T-helper 22 cell (primary cell): ENCODE results near the gene APBA2.

Source experiments
- DNase-seq: peaks from one replicate; pipeline ENCODE4 v3.0.0-alpha.2; 2020; ENCODE audit warnings: low read depth

Gene APBA2

DNA sequence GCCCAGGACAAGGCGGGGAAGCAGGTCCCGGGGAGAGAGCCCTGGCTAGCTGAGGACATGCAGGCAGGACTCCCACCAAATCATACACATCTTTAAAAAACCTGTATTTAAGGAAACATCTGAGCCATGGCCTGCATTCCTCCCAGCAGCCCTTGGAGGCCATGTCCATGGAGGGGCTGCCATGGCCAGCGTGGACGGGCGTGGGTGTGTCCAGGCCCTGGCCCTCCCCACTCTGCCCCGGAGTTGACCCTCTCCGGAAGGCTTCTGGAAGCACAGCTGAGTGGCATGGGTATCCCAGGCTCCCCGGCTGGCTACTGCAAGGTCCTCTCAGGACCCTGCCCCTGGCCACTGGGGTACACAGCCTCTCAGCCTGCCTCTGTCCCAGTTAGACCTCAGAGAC lies 234.1 kb downstream of the APBA2 start:
- DNase-seq: no peak

DNA sequence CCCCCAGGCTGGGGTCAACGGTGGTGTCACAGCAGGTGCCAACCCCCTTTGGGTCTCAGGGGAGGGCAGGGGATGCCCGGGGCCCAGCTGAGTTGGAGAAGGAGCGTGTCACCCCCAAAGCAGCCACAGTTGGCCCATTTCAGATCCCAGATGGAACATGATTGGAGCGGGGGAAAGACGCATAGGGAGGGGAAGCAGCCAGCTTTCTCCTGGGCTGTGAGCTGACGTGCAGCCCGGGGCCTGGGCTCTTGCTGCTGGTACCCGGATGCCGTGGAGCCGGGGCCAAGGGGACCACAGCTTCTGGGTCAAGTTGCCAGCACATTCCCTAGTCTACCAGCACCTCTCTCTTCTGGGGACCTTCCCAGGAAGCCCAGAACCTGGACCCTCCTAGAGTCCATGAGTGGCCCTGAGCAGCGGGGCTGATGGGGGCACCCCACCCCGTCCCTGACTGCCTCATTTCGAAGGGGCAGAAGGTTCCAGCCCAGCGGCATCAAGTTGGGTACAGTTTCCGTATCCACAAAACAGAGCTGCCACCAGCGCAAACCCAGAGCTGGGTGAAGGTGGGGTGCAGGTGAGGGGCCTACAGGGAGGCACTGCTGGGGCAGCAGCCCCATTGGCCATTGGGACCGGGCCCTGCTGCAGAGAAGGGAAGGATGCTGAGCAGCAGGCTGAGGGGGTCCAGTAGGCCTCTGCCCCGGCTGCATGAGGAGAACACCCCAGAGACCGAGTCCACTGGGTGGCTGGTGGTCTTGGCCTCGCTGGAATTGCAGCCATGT lies 235.0 kb downstream of the APBA2 start:
- no peak for DNase-seq

DNA sequence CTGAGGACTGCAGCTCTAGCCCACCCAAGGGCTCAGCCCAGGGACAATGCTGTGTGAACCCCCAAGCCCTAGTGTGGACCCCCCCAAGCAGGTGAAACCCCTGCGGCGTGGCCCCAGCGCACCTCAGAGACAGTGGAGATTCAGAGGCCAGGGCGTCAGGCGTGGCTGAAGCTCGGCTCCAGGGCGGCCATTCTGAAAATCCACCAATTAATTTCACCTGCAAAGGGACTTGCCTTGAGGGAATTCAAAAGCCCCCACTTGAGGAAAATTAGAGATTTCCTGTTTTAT lies 235.5 kb downstream of the APBA2 start:
- no peak for DNase-seq

DNA sequence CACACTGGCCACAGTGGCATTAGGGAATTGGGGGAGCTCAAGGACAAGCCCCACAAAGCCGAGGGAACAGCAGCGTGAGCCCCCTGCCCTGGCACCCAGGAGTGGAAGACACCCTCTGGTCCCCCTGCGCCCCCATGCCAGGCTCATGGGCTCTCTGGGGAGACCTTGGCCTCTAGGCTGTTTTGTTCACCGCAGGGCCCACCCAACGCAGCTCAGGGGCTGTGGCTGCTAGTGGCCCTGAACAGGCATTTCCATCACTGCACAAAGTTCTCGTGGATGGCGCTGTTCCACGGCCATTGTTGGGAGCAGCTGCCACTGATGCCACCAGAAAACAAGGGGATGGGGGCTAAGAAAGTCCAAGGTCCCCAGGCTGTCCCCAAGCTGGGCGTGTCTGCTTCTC lies 236.1 kb downstream of the APBA2 start:
- no peak for DNase-seq

DNA sequence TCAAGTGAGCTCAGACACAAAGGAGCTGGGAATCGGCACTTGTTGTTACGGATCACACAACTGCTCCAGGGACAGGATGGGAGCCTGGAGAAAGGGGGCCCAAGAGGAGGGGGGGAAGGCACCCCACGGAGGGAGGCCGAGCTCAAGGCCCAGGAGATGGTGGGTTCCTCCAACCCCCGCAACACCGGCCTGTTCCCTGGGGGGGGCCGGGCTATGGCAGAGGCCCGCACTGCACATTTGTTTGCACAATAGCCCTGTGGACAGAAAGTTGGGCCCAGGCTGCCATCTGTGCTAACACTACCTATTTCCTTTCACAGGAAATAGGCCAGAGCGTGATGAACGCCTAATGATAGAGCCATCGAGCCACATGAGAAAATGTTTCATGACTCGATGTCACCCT lies 236.7 kb downstream of the APBA2 start:
- no peak for DNase-seq

DNA sequence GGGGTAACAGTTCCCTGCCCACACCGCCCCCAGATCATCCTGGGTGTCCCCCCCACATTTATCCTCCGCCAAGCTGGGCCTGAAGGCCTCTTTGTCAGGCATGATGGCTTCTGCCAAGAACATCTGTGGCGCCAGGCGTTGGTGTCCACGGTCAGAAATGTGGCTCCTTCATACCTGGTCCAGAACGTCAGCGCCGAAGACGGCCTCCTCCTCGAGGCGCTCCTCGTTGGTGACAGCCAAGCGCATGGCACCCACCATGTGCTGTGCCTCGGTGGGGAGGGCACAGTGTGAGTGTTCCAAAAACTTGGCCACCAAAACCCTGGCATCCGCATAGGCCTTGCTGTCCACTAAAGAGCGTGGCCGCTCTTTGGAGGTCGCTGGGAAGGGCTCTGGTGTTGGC lies 237.4 kb downstream of the APBA2 start:
- DNase-seq: no peak

DNA sequence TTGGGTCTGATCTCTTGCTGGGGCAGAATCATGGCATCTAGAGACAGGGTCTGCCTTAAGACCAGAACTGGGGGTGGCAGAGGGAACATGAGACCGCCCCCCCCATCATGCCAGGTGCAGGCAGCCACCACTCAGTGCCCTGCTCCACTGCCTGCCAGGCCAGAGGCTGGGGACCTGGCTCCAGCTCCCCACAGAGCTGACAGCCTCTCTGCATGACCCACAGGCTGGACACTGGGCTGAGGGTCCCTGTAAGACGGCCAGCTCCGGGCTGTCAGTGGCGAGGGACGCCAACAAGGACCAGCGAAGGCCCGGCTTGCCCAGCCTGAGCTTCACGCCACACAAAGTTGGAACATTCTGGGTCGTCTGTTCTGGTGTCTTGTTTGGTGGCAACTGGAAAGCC lies 238.2 kb downstream of the APBA2 start:
- no peak for DNase-seq

DNA sequence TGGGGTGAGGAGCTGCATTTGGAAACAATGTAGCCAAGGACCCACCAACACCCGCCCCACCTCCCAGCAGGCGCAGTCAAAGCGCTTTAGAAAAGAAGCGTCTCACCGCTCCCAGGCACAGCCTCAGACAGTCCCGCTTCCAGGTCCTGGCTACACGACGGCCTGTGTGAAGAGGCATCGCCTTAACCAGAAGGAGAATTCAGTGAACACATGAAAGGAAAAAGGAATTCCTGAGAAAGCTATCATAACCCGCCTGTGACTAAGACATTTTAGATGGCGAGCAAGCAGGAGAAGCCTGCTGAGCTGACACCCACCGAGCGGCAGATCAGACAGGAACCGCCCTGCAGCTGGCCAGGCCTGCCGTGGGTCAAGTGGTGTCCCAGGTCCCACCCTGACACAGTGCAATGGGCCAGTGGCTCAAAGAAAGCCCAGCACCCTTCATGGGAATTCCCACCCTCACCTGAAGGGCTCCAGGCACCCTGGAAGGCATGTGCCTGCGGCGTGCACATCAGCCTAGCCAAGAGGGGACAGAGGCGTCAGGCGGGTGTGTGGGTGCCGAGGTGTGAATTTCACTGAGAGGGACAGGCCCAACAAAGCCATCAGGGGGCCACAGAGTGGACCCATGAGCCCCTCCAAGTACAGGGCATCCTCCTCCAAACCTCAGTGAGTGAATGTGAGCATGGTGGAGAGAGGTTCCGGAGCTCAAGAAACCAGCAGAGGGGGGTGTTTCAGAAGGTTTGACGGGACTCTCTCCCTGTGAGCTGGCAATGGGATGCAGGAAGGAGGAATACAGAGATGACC lies 239.0 kb downstream of the APBA2 start:
- no peak for DNase-seq

DNA sequence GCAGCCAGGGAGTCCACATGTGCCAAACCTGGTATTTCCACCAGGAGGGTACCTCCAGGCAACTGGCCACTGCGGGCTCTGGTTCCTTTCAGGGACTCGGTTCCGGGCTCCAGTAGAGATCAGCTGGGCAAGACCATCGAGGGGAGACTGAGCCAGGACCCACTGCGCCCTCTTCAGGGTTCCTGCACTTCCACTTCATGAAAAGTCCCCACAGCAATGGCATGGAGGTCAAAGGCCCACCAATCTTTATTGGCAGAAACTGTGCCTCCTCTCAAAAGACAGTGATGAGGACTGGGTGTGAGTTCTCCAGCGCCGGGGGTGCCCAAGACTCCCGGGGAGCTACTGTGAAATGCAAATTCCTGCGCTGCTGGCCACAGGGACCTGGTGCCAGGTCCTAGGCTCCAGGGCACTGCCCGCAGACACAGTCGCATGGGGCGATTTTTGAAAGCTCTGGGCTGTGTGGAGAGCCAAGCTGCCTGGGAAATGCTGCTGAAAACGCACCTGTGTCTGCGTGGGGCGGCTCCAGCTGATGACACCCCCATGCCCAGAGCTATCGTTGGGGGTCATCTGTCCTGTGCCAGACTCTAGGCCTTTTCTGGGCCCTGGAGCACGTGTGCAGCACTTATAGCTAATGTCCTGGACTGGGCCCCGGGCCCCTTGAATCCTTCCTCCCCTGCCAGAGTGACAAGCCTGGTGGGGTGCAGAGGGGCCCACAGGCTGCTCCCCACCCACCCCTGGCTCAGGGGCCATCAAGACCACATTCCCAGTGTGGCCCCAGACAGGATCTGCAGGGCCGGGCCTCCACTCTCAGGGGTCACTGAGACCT lies 239.8 kb downstream of the APBA2 start:
- no peak for DNase-seq

DNA sequence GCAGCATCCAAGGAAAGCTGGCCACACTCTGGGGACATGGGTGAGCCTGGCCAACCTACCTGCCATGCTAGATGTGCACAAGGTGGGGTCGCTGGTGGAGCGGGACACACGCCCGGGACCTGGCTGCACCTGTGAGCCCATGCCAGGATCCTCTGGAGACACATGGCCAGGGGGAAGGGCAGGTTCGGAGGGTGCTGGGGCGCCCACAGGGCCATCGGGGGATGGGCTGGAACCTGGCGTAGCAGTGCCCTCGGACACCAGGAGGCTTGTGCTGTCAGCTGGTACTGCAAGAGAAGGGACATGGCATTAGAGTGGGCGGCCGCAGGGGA lies 240.4 kb downstream of the APBA2 start:
- DNase-seq: no peak

DNA sequence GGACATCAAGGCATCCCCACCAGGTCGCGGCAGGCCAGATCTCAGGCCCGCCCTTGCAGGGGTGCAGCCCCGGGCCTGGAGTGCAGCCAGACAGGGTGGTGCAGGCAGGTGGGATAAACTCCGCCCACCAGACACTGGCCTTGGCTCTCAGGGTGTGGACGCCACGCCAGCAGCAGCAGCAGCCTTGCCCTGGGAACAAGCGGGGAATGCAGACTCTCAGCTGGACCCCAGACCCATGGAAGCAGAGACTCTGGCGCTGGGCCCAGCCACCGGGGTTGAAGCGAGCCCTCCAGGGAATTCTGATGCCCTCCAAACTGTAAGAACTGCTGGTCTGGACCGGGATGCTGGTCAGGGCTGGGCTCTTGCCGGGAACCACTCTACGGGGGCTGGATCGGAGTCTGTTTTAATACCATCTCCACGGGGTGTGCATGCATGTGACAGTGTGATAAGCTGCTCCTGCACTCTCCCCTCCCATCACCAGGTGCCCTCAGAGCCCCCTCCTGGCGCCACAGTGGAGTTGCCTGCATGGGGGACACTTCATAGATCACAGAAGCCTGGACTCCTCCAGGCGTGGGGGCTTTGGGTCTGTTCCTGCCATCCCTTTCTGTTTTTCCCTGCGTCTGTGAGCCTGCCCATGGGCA lies 241.2 kb downstream of the APBA2 start:
- DNase-seq: no peak

DNA sequence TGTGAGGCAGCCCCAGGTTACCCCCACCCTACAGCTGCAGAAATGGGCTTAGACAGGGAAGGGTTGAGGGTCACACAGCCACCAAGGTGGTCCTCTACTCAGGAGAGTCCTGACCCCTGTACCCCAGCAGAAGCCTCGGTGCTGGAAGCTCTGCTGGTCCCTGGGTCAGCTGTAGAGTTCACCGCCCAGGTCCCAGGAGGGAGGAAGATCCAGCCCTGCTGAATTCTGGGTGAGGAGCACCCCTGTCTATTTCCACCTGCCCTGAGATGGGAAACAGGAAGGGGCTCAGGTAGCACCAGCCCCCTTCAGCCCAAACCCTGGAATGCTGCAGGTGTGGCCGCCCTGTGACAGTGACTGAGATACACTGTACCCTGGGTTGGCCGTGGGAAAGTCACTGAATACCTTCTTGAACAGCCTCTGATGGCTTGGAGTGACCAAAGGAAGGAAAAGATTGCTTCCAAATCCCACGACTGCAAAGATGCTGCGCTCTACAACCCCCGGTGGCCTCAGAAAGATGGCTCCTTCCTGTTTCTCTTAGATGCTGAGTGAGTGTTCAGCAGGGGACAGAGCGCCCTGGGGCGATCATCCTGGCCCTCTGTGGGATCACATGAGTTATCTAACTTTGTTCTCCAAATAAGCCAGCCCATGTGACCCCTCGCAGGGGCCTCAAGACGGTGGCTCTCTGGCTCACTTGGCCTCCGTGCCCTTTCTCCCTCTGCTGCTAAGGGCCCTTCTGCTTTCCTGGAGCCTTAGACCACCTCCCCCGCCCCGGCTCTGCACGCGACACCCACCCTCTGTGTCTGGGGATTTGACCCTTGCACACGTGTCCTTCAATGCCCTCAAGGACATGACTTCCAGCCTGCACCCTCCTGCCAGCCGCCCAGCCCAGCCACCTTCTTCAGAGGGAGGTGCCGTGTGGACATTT lies 242.0 kb downstream of the APBA2 start:
- no peak for DNase-seq

DNA sequence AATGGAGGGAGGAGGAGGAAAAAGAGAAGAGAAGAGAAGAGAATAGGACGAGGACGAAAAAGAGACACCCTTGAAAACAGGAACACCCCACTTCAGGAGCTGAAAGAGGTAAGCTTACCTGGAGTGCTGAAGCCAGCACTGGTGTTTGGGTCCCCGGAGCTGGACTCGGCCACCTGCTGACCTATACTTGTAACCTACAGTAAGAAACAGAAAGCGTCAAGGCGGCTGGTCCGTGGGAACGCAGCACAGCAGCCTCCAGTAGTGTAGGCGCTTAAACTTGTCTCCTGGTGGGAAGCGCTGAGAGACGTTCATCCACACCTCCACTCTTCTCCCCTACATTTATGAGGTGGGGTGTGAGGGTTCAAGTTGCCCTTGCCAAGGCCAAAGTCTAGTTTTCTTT lies 242.9 kb downstream of the APBA2 start:
- DNase-seq: no peak

DNA sequence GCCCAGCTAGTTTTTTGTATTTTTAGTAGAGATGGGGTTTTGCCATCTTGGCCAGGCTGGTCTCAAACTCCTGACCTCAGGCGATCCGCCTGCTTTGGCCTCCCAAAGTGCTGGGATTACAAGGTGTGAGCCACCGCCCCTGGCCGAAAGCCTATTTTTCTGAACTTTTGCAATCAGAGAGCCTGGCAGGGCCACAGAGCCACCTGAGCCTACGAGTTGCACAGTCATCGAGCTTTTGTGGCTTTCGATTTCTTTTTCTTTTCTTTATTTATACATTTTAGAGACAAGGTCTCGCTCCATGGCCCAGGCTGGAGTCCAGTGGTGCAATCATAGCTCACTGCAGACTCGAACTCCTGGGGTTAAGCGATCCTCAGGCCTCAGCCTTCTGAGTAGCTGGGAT lies 243.4 kb downstream of the APBA2 start:
- DNase-seq: no peak

DNA sequence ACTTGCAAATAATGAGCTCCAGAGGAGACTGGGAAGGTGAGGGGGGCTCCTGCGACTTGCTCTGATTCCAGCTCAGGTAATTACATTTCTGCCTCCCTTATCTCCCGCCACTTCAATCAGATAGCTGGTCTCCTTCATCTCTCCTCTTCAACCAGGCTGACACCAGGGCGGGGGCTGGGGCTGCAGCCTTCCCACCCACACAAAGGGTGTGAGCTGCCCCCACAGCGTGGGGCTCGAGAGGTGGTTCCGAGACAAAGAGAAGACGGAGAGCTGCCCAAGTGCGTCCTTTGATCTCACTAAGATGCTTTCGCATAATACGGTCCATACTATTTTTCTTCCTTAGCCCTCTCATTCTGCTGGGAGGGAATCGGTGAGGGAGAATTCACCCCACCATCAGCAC lies 244.2 kb downstream of the APBA2 start:
- DNase-seq: no peak

DNA sequence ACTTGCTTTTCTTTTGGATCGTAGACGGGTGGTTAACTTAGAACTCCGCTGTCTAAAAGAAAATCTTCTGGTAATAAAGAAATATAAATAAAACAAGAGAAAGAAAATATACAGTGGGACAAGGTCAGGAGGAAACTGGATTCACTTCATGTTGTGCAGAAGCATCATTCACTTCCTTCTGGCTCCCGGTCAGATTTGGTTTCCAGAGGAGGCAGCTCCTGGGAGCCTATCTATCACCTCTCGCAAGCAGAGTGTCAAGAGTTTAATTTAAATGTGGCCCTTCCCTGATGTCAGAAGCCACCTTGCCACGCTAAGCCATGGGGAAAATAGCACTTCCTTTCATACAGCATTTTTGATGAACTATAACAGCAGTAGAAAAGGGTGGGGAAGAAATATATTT lies 244.7 kb downstream of the APBA2 start:
- no peak for DNase-seq

DNA sequence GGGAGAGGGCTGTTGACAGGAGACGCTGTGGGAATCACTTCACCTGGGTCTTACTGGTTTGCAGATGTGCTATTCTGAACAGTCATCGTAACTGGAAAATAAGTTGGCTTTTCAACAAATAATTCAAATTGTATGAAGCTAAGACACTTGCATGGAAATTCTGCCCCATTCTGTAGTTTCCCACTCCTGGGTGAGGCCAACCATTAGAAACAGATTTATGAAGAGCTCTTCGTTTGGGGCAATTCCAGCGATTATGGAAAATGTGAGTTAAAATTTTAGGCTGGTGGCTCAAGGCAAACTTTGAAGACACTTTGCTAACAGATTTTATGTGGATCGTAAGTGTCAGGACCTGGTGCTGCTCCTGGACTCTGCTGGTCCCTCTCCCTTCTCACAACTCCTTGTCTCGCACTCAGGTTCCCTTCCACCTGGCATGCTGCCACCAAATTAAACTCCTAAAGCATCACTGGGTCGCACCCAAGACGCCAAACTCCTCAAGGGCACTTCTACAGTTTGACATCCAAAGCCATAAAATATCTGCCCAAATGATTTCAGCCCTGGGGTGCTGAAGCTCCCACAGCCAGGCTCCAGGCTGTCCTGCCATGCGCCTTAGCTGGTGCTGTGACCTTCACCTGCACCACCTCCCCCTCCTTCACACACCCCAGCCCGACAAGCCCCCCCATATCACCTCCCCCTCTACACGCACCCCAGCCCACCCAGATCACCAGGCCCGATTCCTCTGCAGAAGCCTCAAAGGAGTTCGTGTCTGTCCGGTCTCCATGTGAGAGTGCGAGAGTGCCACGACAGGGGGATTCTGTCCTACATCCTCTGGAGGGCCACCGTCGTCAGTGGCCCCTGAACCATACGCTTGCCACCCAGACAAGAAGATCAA lies 245.4 kb downstream of the APBA2 start:
- no peak for DNase-seq

DNA sequence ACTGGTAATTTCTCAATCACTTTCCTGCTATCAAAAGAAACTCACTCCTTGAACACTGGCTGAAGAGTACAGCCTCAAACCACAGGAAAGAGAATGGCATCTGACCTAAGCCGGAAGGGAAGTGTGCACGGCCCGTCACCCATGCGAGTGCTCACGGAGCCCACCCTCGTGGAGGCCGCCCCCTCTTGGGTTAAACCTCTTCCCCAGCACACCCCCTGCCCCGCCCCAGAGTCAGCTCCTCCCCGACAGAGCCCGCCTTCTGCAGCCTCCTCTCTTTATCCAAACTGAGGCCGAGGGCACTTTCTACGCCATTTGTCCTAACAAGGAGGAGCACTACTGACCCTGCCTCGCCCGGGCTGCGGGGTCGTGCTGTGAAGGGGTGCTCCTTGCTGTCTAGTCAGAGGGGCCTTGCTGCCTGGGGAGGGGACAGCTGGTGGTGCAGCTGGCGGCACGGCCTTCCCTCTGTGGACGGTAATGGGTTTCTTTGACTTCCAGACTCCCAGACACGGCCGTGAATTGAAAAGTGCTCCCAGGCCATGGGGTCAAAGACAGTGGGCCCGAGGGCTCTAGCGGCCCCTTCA lies 246.2 kb downstream of the APBA2 start:
- DNase-seq: no peak

DNA sequence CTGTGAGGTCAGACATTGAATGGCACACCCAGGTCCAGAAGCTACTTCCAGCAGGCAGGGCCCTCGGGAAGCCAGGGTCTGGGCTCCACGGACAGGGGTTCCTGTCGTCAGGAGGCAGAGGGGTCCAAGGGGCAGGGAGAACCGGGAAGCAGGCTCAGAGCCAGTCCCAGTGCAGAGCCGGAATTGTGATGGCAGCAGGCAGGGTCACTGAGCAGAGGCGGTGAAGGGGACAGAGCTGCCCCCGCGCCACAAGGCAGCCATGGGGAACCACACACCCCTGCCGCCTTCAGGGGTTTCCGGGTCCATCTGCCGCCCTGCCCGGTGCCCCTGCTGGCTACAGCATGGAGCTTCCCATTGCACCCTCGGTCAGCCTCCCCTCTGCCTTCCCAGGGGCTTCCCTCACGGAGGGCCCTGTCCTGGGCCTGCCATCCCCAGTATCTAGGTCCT lies 247.0 kb downstream of the APBA2 start:
- no peak for DNase-seq

DNA sequence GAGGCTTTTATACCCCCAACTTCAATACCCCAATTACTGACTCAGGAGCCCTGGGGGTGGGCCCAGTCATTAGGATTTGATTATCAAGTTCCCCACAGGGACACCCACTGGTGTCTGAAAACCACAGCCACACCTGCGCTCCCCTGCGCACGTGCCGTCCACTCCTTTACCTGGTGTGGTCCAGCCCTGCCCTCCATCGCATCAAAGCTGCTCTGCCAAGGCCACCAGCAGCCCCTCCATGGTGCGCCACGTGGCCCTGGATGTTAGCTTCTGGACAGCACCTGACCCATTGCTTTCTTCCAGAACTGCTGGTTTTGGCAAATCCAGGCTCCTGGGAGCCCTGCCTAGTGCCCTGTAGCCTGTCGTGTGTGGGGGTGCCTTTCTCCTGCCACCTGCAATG lies 247.5 kb downstream of the APBA2 start:
- DNase-seq: no peak
